ENCODE measurements around the gene BMS1.

DNA sequence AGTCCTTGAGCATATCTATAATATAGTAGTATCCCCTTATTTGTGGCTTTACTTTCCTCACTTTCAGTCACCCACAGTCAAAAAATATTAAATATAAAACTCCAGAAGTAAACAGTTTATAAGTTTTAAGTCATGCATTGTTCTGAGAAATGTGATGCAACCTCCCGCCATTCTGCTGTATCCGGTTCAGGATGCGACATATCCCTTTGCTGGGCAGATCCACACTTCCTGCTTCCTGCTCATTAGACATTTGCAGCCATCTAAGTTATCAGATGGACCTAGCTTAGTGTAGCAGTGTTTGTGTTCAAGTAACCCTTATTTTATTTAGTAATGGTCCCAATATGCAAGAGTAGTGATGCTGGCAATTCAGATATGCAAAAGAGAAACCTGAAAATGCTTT is 38.9 kb upstream of the BMS1 start:
- no peak for TF ChIP-seq EZH2 (IDR thresholded peaks at IDR 0.05; ENCODE audit: borderline replicate concordance)
- TF ChIP-seq, protein P1, sequence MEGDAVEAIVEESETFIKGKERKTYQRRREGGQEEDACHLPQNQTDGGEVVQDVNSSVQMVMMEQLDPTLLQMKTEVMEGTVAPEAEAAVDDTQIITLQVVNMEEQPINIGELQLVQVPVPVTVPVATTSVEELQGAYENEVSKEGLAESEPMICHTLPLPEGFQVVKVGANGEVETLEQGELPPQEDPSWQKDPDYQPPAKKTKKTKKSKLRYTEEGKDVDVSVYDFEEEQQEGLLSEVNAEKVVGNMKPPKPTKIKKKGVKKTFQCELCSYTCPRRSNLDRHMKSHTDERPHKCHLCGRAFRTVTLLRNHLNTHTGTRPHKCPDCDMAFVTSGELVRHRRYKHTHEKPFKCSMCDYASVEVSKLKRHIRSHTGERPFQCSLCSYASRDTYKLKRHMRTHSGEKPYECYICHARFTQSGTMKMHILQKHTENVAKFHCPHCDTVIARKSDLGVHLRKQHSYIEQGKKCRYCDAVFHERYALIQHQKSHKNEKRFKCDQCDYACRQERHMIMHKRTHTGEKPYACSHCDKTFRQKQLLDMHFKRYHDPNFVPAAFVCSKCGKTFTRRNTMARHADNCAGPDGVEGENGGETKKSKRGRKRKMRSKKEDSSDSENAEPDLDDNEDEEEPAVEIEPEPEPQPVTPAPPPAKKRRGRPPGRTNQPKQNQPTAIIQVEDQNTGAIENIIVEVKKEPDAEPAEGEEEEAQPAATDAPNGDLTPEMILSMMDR (IDR thresholded peaks at IDR 0.05; ENCODE audit: poor library complexity): no peak
- no peak for TF ChIP-seq EZH2phosphoT487 (IDR thresholded peaks at IDR 0.05; ENCODE audit: low read depth, severe bottlenecking, unreplicated experiment)

Measured in hepatocyte (in vitro differentiated cells).